Measurements from ENCODE around the gene PVR. TPM values are rescaled to one million over a fixed set of nuclear protein-coding genes. Genes with fewer than 3 reads are reported as not detected.
A peak's percentile ranks its signal among the peaks of the same experiment; 100 is the strongest.

The PVR gene
- total and polyA plus RNA-seq, 2 of the 4 experiments (the other 2 are of a cell fraction): 106 to 122 TPM

DNA sequence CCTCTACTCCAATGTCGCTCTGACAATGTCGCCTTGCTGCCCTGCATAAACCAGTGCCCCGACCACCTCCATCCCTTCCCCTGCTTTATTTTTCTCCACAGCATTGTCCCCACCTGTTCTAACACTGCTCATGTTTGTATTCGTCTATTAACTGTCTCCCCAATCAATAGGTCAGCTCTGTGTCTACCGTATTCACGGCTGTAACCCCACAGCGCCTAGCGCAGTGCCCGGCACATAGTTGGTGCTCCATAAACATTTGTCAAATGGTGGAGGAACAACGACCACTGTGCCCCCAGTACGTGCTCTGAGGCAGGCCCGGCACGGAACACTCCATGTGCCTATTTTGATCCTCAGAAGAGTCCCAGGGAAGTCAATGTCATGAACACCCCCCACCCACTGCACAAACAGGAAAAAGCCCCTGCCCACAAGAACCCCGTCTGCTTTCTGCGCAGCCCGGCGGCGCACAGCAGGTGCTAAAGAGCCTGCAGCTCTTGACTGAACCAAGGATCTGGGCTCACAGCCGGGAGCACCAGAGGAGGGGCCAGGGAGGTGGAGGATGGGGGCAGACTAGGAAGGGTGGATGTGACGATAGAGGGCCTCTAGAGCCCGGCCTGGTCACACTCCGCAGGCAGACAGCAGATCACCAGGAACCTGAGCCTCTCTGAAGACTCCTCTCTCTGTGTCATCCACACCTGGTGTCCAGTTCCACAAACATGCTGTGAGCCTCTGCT, 53.4 kb downstream of the PVR start:
- intact Hi-C loops (cut with micrococcal nuclease): no loop called here
- H3K9ac ChIP-seq (ENCODE audit: low read depth, low read length): no peak overlapping the region
- no peak overlapping the region for H3K14ac ChIP-seq (replicated peaks; ENCODE audit: low read depth, low read length)
- H2BK20ac ChIP-seq (ENCODE audit: low read depth, low read length): no peak overlapping the region
- in situ Hi-C loops (cut with MboI; ENCODE audit: low sequenced_read_pairs): no loop called here
- H3K4me1 ChIP-seq (ENCODE audit: control insufficient read depth, insufficient read depth, low read length): peaks cover 2% of the 10 kb centered on the region
- no peaks in the 10 kb centered on the region for H3K9me3 ChIP-seq (ENCODE audit: control insufficient read depth, insufficient read depth, low read length)
- no peaks in the 10 kb centered on the region for H3K36me3 ChIP-seq (ENCODE audit: control insufficient read depth, insufficient read depth, low read length)
- ATAC-seq (ENCODE audit: low read depth) (no peak), DNase-seq (no peak)
- H4K91ac ChIP-seq (ENCODE audit: insufficient read depth, low read depth, low read length): no peak overlapping the region
- ChIA-PET POLR2A (ENCODE audit: unreplicated experiment) (no interaction called here), CTCF (no interaction called here)
- no peak overlapping the region for H3K4me3 ChIP-seq (ENCODE audit: insufficient read depth, low read depth, low read length)
- no peak overlapping the region for H3K4ac ChIP-seq (ENCODE audit: low read depth, low read length)
- 74% methylated on average over 13 of the region's 22 CpGs; no CpG with 5 or more reads in 1 of the 2 experiments for WGBS, 2 experiments (ENCODE audit: extremely low coverage in 2 of 2, insufficient read length in 1 of 2)
- no peak overlapping the region for H3K4me2 ChIP-seq (ENCODE audit: low read depth, low read length)
- H3K27me3 ChIP-seq (ENCODE audit: control insufficient read depth, insufficient read depth, low read length): no peaks in the 10 kb centered on the region; the same call in 1 of the 2 replicates
- H4K20me1 ChIP-seq (ENCODE audit: insufficient read depth, low read length): no peaks in the 10 kb centered on the region
- no peaks in the 10 kb centered on the region for H3K9me1 ChIP-seq (ENCODE audit: insufficient read depth, low read length)
- H3K79me1 ChIP-seq (ENCODE audit: low read depth in 1 of 2, low read length in 2 of 2): no peaks in the 10 kb centered on the region
- no peak overlapping the region for H3K18ac ChIP-seq (ENCODE audit: low read depth, low read length)
- no peak overlapping the region for H3K23ac ChIP-seq (ENCODE audit: low read depth, low read length)
- H2AFZ ChIP-seq (replicated peaks; ENCODE audit: low read length, poor library complexity): no peak overlapping the region
- no peak overlapping the region for H3K56ac ChIP-seq (ENCODE audit: extremely low read depth, insufficient read depth, low read length)
- H2BK15ac ChIP-seq (ENCODE audit: low read depth, low read length): no peak overlapping the region
- no peak overlapping the region for H4K5ac ChIP-seq (ENCODE audit: low read depth, low read length)
- no TSS peak for BruUV-seq (replicated peaks)
- H2AK5ac ChIP-seq (ENCODE audit: low read depth, low read length): no peak overlapping the region; the same call in 1 of the 2 replicates
- H2BK5ac ChIP-seq (ENCODE audit: low read depth, low read length, poor library complexity, severe bottlenecking): no peak overlapping the region
- H3K27ac ChIP-seq (ENCODE audit: insufficient read depth, low read length): no peak overlapping the region
- TF ChIP-seq RFX5 (IDR thresholded peaks at IDR 0.05; ENCODE audit: low read depth, low read length) (no peak), CEBPB (IDR thresholded peaks at IDR 0.05; ENCODE audit: low read depth, low read length) (no peak), POLR2A (IDR thresholded peaks at IDR 0.05; ENCODE audit: low read depth, low read length) (no peak), MAZ (IDR thresholded peaks at IDR 0.05; ENCODE audit: borderline replicate concordance, low read depth, low read length) (no peak), RCOR1 (IDR thresholded peaks at IDR 0.05; ENCODE audit: insufficient replicate concordance, low read length) (no peak), NFE2L2 (IDR thresholded peaks at IDR 0.05; ENCODE audit: low read depth, low read length) (no peak), MXI1 (IDR thresholded peaks at IDR 0.05; ENCODE audit: borderline replicate concordance, low read depth, low read length) (no peak), BHLHE40 (IDR thresholded peaks at IDR 0.05; ENCODE audit: low read depth, low read length) (no peak), SMC3 (IDR thresholded peaks at IDR 0.05; ENCODE audit: low read depth, low read length) (no peak)
- H2BK120ac ChIP-seq (ENCODE audit: low read depth, low read length): no peak overlapping the region
- H4K8ac ChIP-seq (ENCODE audit: low read depth in 2 of 2, low read length in 2 of 2): no peak overlapping the region
- H2AK9ac ChIP-seq (replicated peaks; ENCODE audit: low read depth, low read length, poor library complexity): peak overlapping the region; percentile 42
- dilution Hi-C loops (cut with HindIII; ENCODE audit: low sequenced_read_pairs, unreplicated experiment): no loop called here
